GM12864 (cell line): ENCODE measurements around the gene CACNA2D3.

Experiments
- DNase-seq: peaks from one replicate; pipeline ENCODE4 v3.0.0-alpha.2; 2011; ENCODE audit warnings: low read depth
- H3K4me3 ChIP-seq: 2 replicates; pipeline ENCODE4 v1.5.1; 2011; ENCODE audit warnings: mild to moderate bottlenecking, low read depth, low read length, control low read depth
- TF ChIP-seq, protein P1 (sequence below): IDR thresholded peaks from 2 replicates; pipeline ENCODE4 v1.5.1; 2011; ENCODE audit warnings: low read depth, mild to moderate bottlenecking, moderate library complexity, low read length, control low read depth, inconsistent platforms; ENCODE audit errors: missing control alignments

Gene CACNA2D3

DNA sequence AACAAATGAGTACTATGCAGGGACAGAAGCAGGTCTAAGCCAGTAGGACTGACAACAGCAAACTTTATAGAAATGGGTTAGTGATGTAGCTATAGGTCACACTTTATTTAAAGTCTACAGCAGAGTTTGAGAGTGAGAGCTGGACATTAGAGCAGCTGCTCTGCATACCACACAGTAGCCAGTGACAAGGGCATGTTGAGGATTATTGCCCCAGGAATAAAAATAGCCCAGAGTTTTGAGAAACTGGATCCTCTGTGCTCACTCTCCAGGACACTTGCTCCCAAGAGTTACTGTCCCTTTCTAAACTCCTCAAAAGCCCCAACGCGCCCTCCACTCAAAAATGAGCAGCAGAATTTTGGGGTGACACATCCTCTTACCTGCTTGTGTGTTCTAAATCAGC is 784.4 kb downstream of the CACNA2D3 start:
- DNase-seq = no peak
- TF ChIP-seq, protein P1, sequence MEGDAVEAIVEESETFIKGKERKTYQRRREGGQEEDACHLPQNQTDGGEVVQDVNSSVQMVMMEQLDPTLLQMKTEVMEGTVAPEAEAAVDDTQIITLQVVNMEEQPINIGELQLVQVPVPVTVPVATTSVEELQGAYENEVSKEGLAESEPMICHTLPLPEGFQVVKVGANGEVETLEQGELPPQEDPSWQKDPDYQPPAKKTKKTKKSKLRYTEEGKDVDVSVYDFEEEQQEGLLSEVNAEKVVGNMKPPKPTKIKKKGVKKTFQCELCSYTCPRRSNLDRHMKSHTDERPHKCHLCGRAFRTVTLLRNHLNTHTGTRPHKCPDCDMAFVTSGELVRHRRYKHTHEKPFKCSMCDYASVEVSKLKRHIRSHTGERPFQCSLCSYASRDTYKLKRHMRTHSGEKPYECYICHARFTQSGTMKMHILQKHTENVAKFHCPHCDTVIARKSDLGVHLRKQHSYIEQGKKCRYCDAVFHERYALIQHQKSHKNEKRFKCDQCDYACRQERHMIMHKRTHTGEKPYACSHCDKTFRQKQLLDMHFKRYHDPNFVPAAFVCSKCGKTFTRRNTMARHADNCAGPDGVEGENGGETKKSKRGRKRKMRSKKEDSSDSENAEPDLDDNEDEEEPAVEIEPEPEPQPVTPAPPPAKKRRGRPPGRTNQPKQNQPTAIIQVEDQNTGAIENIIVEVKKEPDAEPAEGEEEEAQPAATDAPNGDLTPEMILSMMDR = no peak
- no peak overlapping the region for H3K4me3 ChIP-seq

DNA sequence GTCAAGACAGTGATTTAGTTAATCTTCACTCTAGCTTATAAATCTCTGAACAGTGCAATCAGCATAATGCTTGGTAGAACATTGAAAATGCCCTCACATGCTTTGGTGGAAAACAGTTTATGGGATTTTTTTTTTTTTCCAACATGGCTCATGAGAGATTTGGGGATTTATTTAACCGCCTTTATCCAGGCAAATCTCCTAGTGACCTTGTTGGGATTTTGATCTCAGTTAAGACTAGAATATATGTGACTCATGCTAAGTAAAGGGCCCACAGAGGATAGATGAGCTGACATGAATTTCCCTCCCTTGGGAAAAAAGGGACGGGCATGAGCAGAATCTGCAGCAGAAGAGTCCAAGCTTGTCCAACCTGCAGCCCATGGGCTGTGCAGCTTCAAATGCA is 786.8 kb downstream of the CACNA2D3 start:
- no peak overlapping the region for H3K4me3 ChIP-seq
- TF ChIP-seq, protein P1 = no peak
- DNase-seq = no peak

DNA sequence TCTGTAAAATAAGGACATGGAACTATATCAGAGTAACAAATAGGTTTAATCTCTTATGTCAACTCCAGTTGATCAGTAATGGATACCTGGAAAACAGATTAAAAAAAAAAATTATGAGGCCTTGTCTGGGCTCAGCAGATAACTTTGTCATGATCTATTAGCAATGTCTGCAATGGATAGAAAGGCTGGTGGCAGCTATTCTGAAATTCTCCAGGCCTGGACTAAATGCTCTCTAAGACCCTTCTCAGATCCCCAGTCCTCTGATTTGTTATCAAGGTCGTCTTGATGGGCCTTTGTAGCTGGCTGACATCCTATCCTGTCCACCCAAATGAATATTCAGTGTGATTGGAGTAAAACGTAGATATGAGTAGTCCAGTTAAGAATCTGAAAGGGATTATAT is 791.8 kb downstream of the CACNA2D3 start:
- no peak for DNase-seq
- TF ChIP-seq, protein P1 = no peak
- no peak overlapping the region for H3K4me3 ChIP-seq

DNA sequence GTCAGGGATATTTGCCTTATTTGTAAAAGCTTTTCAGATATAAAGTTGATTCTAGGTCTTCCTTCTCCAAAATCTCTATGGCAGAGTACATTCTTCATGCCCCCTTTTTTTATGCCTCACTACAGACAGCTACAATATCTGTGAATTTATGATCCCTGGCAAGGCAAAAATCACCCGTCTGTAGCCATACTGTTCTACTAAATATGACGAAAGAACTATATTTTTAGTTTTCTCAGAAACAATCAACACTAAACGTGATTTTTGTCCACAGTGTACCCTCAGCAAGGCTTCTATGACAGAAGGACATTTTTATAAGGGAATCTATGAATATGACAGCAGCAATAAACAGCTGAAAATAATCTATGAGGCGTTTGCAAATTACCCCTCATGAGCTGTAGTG is 792.8 kb downstream of the CACNA2D3 start:
- DNase-seq = no peak
- TF ChIP-seq, protein P1 = no peak

DNA sequence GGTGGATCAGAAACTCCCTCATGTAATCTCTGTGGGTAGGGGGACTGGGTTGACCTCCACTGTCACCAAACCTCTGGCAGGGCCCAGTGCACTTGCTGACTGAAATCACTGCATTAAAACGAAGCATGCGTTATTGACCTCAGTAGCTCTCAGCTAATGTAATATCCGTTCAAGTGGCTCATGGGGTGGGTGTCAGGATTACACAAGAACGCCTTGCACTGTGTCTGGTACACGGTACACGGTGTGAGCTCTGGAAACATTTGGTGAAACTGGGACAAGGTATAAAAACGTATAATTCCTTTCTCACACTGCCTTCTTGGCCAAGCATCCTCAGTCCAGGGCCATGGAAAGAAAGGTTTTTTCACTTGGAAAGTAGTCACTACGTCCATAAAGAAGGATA is 793.6 kb downstream of the CACNA2D3 start:
- TF ChIP-seq, protein P1 = no peak
- no peak overlapping the region for H3K4me3 ChIP-seq
- DNase-seq = no peak

More for the DNA sequence above, 792.8 kb downstream of the CACNA2D3 start:
- no peak overlapping the region for H3K4me3 ChIP-seq

DNA sequence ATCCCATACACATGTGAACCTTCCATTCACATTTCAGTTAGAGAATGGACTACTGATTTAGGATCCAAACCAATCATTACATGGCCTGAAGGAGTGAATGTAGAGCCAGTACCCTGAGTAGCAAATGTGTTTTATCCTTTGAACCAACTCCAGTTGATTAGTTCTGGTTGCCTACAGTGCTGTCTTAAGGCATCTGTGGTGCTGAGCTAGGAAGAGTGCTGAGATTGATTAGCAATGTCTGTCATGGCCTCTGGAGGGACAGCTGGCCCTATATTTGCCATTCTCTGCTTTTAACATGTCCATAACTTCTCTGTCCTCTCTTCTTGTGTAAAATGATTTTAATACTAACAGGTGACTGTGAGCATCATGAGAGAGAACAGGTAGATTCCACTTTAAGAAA is 794.4 kb downstream of the CACNA2D3 start:
- H3K4me3 ChIP-seq = no peak overlapping the region
- TF ChIP-seq, protein P1 = no peak
- DNase-seq = no peak

DNA sequence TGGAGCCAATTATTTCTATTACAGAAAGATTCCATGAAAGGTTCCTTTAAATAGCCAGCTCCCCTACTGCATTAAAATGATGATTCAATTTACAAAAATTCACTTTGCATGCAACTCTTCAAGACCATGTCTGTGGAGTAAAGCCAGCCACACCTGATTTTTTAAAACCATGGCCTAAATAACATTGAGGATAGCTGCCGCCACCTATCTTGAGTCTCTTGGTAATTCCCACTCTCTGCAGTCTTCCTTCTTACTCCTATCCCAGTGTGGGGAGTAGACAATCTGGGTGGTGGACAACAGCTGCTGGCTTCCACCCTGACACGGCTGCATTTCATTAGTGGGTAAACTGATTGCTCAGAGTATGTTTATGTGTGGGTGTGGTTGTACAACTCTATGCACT is 794.8 kb downstream of the CACNA2D3 start:
- H3K4me3 ChIP-seq = no peak overlapping the region
- DNase-seq = no peak
- TF ChIP-seq, protein P1 = no peak
